K562 (cell line): ENCODE data around the gene MAST1. TPM values are rescaled to one million over a fixed set of nuclear protein-coding genes. Genes with fewer than 3 reads are reported as not detected.

Experiments used
- ATAC-seq: fragments of 200-7000 bp; cut with Tn5 transposase; 3 replicates; pipeline ENCODE4 v1.9.1; 2020; ENCODE audit warnings: moderate library complexity
- BruUV-seq: library from RNA; stranded (reverse); fragments of 400-500 nt; replicated peaks from 2 replicates; lab custom pipeline; 2021; lab: Mats Ljungman, UMichigan
- CTCF ChIA-PET: fragments of 300-600 bp; formaldehyde crosslinking; extraction: SDS; loops from one replicate; lab custom pipeline; 2021; ENCODE audit warnings: low intra/inter-chr PET ratio; lab: Yijun Ruan, JAX
- POLR2A ChIA-PET: fragments of 300-600, 350-650 bp; sonication (Branson Sonifier 250); formaldehyde crosslinking; extraction: SDS; loops from one replicate; lab custom pipeline; 2021; ENCODE audit warnings: antibody characterized with exemption, inconsistent platforms; lab: Yijun Ruan, JAX
- DNase-seq, 4 experiments: peaks; one replicate each; pipeline versions ENCODE4 v3.0.0 to v3.0.0-alpha.2; 2011 to 2018; ENCODE audit warnings: low spot score in 3 of 4, mixed read lengths in 3 of 4; ENCODE audit errors: extremely low read depth in 1 of 4
- FAIRE-seq: peaks from 2 replicates; lab custom pipeline; 2011; peaks lifted over from hg19 to GRCh38; lab: Jason Lieb, UNC
- H2AFZ ChIP-seq: 2 replicates; pipeline ENCODE4 v1.6.0; 2011; ENCODE audit warnings: low read depth, low read length, control low read depth, inconsistent platforms
- H3K27ac ChIP-seq: fragments of 200-600 bp; 3 replicates; pipeline ENCODE4 v1.8.0; 2011; ENCODE audit warnings: low read depth, mild to moderate bottlenecking, control low read depth, inconsistent platforms, low read length, moderate library complexity, mixed read lengths; ENCODE audit errors: extremely low read depth
- H3K27me3 ChIP-seq, 2 experiments: fragments of 300-600 bp in 1 of 2; 2 replicates in 1 of 2; 3 replicates in 1 of 2; pipeline versions ENCODE4 v1.6.0 to v1.8.0; 2011; ENCODE audit warnings: inconsistent platforms in 2 of 2, low read length in 2 of 2, mild to moderate bottlenecking in 1 of 2, mixed read lengths in 1 of 2, moderate library complexity in 1 of 2; ENCODE audit not compliant: control insufficient read depth in 2 of 2, insufficient read depth in 2 of 2
- H3K36me3 ChIP-seq: fragments of 300-600 bp; 3 replicates; pipeline ENCODE4 v1.8.0; 2011; ENCODE audit warnings: mild to moderate bottlenecking, low read length, inconsistent platforms; ENCODE audit not compliant: control insufficient read depth, insufficient read depth
- H3K4me1 ChIP-seq, 2 experiments: fragments of 200-600 bp in 1 of 2; replicated peaks in 1 of 2; 2 replicates in 1 of 2; 3 replicates in 1 of 2; pipeline versions ENCODE4 v1.5.1 to v1.8.0; 2011; ENCODE audit warnings: inconsistent platforms in 2 of 2, low read length in 2 of 2, mild to moderate bottlenecking in 1 of 2, mixed read lengths in 1 of 2, moderate library complexity in 1 of 2; ENCODE audit not compliant: control insufficient read depth in 2 of 2, insufficient read depth in 2 of 2
- H3K4me2 ChIP-seq: 2 replicates; pipeline ENCODE4 v1.6.1; 2011; ENCODE audit warnings: low read length, control low read depth, inconsistent platforms, mixed read lengths; ENCODE audit not compliant: insufficient read depth
- H3K4me3 ChIP-seq: fragments of 200-600 bp; sonication (generic), shearing (Covaris generic); 2 replicates; pipeline ENCODE4 v1.5.1; 2016; ENCODE audit warnings: control low read depth, inconsistent platforms
- H3K79me2 ChIP-seq: fragments of 200-600 bp; 3 replicates; pipeline ENCODE4 v1.8.0; 2011; ENCODE audit warnings: low read length, inconsistent platforms; ENCODE audit not compliant: control insufficient read depth, insufficient read depth
- H3K9ac ChIP-seq, 2 experiments: 2 replicates each; pipeline versions ENCODE4 v1.6.0 to v1.6.1; 2011; ENCODE audit warnings: low read depth in 2 of 2, low read length in 2 of 2, control low read depth in 1 of 2, inconsistent platforms in 1 of 2, mild to moderate bottlenecking in 1 of 2, mixed read lengths in 1 of 2; ENCODE audit not compliant: insufficient read depth in 1 of 2
- H3K9me1 ChIP-seq: one replicate; pipeline ENCODE4 v1.6.0; 2011; ENCODE audit warnings: inconsistent platforms, mild to moderate bottlenecking, low read length, moderate library complexity; ENCODE audit not compliant: control insufficient read depth, insufficient read depth
- H3K9me3 ChIP-seq: replicated peaks from 2 replicates; pipeline ENCODE4 v1.5.1; 2011; ENCODE audit warnings: low read depth, low read length, inconsistent platforms; ENCODE audit not compliant: control insufficient read depth, insufficient read depth
- H4K20me1 ChIP-seq: replicated peaks from 2 replicates; pipeline ENCODE4 v1.6.1; 2011; ENCODE audit warnings: low read length, inconsistent platforms, mixed read lengths; ENCODE audit not compliant: control insufficient read depth, insufficient read depth
- ARID2 ChIP-seq: fragments of 450-650 bp; IDR thresholded peaks from 2 replicates; pipeline ENCODE4 v1.6.1; 2017; ENCODE audit warnings: antibody characterized with exemption, mild to moderate bottlenecking
- BRCA1 ChIP-seq, 2 experiments: fragments of 450-650 bp in 1 of 2; sonication (generic) in 1 of 2; formaldehyde crosslinking in 1 of 2; IDR thresholded peaks; 2 replicates each; pipeline versions ENCODE4 v1.5.0 to v1.6.1; 2017 to 2020; ENCODE audit warnings: mild to moderate bottlenecking in 1 of 2, missing genetic modification reagents in 1 of 2
- CXXC5 ChIP-seq: fragments of 250-450 bp; sonication (Bioruptor Pico); IDR thresholded peaks from 2 replicates; pipeline ENCODE4 v1.8.0; 2022; ENCODE audit warnings: inconsistent platforms, mild to moderate bottlenecking, moderate library complexity
- GTF2A2 ChIP-seq: IDR thresholded peaks from 2 replicates; pipeline ENCODE4 v1.6.1; 2016; ENCODE audit warnings: mild to moderate bottlenecking, missing genetic modification characterization, missing compliant biosample characterization
- GTF3C2 ChIP-seq: IDR thresholded peaks from 3 replicates; pipeline ENCODE4 v1.6.1; 2011; ENCODE audit warnings: borderline replicate concordance, mild to moderate bottlenecking, moderate library complexity; ENCODE audit not compliant: insufficient read length; ENCODE audit errors: extremely low read depth
- HDAC6 ChIP-seq: IDR thresholded peaks from 2 replicates; pipeline ENCODE4 v1.6.1; 2012; ENCODE audit warnings: low read depth, mild to moderate bottlenecking, control low read depth, inconsistent platforms, low read length, moderate library complexity
- MEF2D ChIP-seq: conservative IDR thresholded peaks from 2 replicates; pipeline ENCODE4 v1.6.1; 2016; ENCODE audit warnings: low read depth, missing genetic modification characterization, missing compliant biosample characterization
- PHTF2 ChIP-seq: fragments of 250-450 bp; sonication (Bioruptor Pico); IDR thresholded peaks from 2 replicates; pipeline ENCODE4 v1.5.0; 2021; ENCODE audit warnings: mild to moderate bottlenecking
- RAD51 ChIP-seq: fragments of 450-650 bp; IDR thresholded peaks from 2 replicates; pipeline ENCODE4 v1.7.1; 2016; ENCODE audit warnings: low read depth, mild to moderate bottlenecking, borderline replicate concordance
- TAF1 ChIP-seq: IDR thresholded peaks from 2 replicates; pipeline ENCODE4 v1.6.1; 2011; ENCODE audit warnings: mild to moderate bottlenecking, low read length, moderate library complexity; ENCODE audit not compliant: insufficient read depth, control insufficient read depth, severe bottlenecking; ENCODE audit errors: extremely low read depth
- TGIF2 ChIP-seq: sonication (generic); formaldehyde crosslinking; IDR thresholded peaks from 2 replicates; pipeline ENCODE4 v1.8.1; 2022; ENCODE audit warnings: mild to moderate bottlenecking, missing genetic modification reagents, moderate library complexity
- ZNF277 ChIP-seq: fragments of 250-450 bp; sonication (Bioruptor Pico); IDR thresholded peaks from 2 replicates; pipeline ENCODE4 v1.8.0; 2022; ENCODE audit warnings: inconsistent platforms, mild to moderate bottlenecking, moderate library complexity, borderline replicate concordance
- WGBS: fragments of 100-300 bp; shearing (Covaris generic); methylation state at CpG from one replicate; pipeline ENCODE4 v1.1.6; 2016; ENCODE audit warnings: low coverage, mixed read lengths; ENCODE audit not compliant: insufficient coverage; ENCODE audit errors: missing lambda C conversion rate; 5-methylcytosine and 5-hydroxymethylcytosine counted together
- in situ Hi-C: fragments of 300-500 bp; cut with MboI; formaldehyde crosslinking; loops from 4 replicates; pipeline ENCODE4 v1.15.0; 2018; ENCODE audit warnings: inconsistent platforms, mixed read lengths
- intact Hi-C: fragments of 100-400 bp; cut with micrococcal nuclease; formaldehyde crosslinking; loops from 2 replicates; pipeline ENCODE4 v1.14.2; 2022
- polyA plus RNA-seq, 8 experiments: library from polyadenylated mRNA; depleted of rRNA in 4 of 8; stranded (reverse) in 5 of 8; unstranded in 3 of 8; fragments of >200 nt; fragmentation: Nextera tagmentation in 2 of 8; fragmentation: Illumina TruSeq in 1 of 8; extraction: Ambion mirVana in 2 of 8; extraction: Trizol in 1 of 8; gene quantifications; 2 replicates each; pipeline versions ENCODE4 v1.2.1 to v1.2.3, GENCODE V29; 2011 to 2014; ENCODE audit warnings: inconsistent platforms in 1 of 8, missing spikeins in 1 of 8
- total RNA-seq, 7 experiments: library from RNA; depleted of rRNA in 6 of 7; stranded (reverse); fragments of >200 nt in 6 of 7; fragmentation: Illumina TruSeq in 2 of 7; extraction: Trizol in 2 of 7; gene quantifications; 2 replicates each; pipeline versions ENCODE4 v1.2.1 to v1.2.3, GENCODE V29; 2011 to 2021; ENCODE audit warnings: low replicate concordance in 1 of 7

Gene MAST1
- total and polyA plus RNA-seq, 9 of the 15 experiments (the other 6 are each of a cell fraction or from before 2014, with no cell fraction given), result 0.48 to 10.3 (median 3.9) TPM

GRCh38 chr19:12833418-12833737 is 4.9 kb upstream of the MAST1 start:
- Histone ChIP-seq H3K4me2 (peak overlapping the region; percentile 85), H3K27me3 (no peaks in the 10 kb centered on the region), H2AFZ (no peak overlapping the region; the same call in 1 of the 2 replicates), H3K9me1 (no peaks in the 10 kb centered on the region), H3K36me3 (no peaks in the 10 kb centered on the region), H3K4me3 (no peak overlapping the region), H3K79me2 (no peaks in the 10 kb centered on the region), H3K27ac (no peak overlapping the region), H3K4me1 (peaks cover 27 to 57% of the 10 kb centered on the region in 2 experiments), H4K20me1 (peaks cover 14% of the 10 kb centered on the region), H3K9me3 (no peaks in the 10 kb centered on the region), H3K9ac (peak overlapping the region in 1 of 2 experiments; percentile 18; a peak in 1 of 4 replicates)
- FAIRE-seq (no peak), DNase-seq (no peak), ATAC-seq (no peak)
- TF ChIP-seq BRCA1 (IDR thresholded peaks at IDR 0.05) (no peak), BRCA1 (CRISPR knock-in tag; IDR thresholded peaks at IDR 0.05) (no peak), HDAC6 (no peak), RAD51 (no peak), MEF2D (no peak), CXXC5 (no peak), ZNF277 (CRISPR knock-in tag) (no peak), GTF2A2 (tag) (no peak), TGIF2 (CRISPR knock-in tag) (no peak), PHTF2 (CRISPR knock-in tag) (no peak), GTF3C2 (no peak), ARID2 (no peak), TAF1 (no peak)
- WGBS, result 0% methylated on average over 2 of the region's 5 CpGs
- intact Hi-C loops (no loop called here), in situ Hi-C loops (no loop called here)
- BruUV-seq, result no TSS peak
- ChIA-PET POLR2A (no interaction called here), CTCF (no interaction called here)
